G401.6 (cell line): ENCODE data around the gene PCSK4.
"Not testable (repeated sequence)": the region's sequence is repeated elsewhere in the genome, so short reads cannot be mapped to it uniquely, and the experiment has no call there.

Source experiments
- FAIRE-seq: peaks from 2 replicates; lab custom pipeline; 2012; peaks lifted over from hg19 to GRCh38; lab: Jason Lieb, UNC

The PCSK4 gene

DNA sequence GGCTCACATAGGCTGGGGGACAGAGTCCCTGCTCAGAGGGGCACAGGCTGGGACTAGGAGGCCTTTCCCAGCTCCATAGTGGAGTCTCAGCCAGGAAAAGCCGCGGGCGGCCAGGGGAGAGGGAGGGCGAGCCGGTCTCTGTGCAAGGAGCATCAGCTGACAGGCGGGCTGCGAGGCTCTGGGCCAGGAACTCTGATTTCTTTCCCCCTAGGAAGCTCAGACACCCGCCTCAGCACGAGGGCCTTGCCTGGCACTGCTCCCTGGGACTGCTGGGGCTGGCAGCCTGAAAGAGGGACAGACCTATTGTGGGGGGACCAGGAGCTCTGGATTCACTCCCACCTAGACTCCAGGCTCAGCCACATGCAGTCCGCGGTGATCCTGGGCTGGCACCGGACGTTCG, 31.5 kb upstream of the PCSK4 start:
- no peak for FAIRE-seq

DNA sequence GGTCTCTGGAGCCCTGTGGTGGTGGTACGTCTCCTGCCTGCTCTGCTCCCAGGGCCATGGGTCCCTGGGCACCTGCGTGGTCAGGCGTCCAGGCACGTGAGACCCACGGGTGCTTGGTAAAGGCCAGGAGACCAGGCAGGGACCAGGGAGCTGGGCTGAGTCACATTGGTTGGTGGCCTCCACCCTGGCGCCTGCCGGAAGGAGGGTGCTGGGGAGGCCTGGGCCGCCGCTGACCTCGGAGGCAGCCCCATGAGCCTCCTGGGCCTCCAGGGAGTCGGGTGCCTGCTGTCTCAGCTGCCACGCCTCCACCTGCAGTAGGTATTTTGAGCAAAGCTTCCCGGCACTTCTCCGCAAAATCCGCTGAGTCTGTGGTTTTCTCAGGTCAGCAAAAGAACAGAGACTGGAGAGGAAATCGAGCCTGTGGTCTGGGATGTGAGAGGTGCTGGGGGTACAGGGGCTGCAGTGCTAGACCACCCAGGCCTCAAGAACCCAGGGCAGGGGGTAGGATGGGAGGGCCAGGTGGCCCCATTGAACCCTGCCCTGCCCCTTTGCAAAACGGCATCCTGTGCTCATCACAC, 30.1 kb upstream of the PCSK4 start:
- no peak for FAIRE-seq

DNA sequence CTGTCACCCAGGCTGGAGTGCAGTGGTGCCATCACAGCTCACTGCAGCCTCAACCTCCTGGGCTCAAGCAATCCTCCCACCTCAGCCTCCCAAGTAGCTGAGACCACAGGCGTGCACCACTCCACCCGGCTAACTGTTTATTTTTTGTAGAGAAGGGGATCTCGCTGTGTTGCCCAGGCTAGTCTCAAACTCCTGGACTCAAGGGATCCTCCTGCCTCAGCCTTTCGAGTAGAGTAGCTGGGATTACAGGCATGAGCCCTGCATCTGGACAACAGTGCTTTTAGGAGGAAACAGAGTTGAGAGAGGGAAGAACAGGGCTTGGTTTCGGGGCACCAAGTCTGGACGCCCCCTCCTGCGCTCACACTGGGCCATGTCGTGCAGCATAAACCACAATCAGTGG, 29.7 kb upstream of the PCSK4 start:
- FAIRE-seq = not testable (repeated sequence)

DNA sequence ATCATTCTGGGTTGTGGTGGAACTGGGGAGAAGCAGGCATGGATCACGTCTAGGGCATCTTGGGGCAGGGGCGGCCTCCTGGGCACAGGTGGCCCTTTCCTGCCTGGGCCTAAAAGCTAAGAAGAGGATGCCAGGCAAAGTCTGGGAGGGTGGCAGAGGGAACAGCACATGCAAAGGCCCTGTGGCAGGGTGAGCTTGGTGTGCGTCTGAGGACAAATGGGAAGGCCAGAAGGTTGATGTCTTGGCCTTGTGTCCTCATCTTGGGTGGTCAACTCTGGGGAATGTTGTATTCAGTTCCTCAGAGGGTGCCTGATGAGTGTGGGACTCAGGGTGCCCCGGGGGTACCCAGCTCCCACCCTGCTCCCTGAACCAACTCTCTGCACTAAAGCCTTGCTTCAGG, 28.3 kb upstream of the PCSK4 start:
- no peak for FAIRE-seq

DNA sequence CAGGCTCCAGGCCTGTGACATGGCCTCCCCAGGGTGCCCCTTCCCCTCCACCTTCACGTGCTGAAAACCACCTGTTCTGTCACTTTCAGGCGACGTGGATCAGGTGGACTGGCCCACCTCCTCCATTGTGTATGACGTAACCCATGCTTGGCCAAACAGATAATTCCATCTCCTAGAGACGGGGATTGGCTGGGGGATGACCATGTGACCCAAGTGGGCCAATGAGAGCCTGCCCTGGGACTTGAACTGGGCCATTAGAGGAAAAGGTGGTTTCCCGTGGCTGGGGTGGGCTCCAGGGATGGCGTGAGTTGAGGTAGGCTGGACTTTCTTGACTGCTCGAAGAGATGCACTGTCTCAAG, 26.2 kb upstream of the PCSK4 start:
- FAIRE-seq = no peak

DNA sequence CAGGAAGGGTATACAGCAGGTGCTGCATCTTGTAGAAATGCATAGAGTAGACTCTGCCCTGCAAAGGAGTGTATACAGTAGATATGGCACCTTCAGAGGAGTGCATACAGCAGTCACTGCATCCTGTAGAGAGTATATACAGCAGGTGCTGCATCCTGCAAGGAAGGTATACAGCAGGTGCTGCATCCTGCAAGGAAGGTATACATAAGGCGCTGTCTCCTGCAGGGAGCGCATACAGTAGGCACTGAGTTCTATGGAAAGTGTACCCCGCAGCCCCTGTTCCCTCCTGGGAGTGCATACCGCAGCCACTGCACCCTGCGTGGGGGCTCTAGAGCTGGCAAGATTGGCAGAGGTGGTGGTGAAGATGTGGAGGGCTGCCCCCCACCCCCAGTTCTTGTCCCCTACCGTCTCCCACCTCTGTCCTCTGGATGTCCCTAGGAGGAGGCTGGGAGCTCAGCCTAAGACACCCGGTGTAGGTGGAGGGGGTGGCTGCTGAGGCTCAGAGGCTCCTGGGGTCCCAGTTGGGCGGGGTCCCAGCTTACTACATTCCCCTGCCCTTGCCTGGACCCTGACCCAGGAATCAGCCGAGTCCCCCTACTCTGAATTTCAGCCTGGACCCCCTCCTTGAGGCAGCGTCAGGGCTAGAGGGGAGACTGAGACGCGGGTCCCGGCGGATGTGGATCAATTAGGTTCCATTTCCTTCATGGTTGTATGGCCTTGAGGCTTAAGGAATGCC, 25.0 kb upstream of the PCSK4 start:
- FAIRE-seq = no peak

DNA sequence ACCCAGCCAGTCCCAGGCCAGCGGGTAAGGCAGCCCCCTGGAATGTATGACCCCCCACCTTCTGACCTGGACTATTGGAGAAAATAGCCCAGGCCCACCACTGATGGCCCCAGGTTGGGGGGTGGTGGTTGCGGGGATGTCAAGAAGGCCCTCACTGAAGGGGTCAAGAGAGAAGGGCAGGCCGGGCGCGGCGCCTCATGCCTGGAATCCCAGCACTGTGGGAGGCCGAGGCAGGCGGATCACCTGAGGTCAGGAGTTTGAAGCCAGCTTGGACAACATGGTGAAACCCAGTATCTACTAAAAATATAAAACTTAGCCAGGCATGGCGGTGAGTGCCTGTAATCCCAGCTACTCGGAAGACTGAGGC, 24.1 kb upstream of the PCSK4 start:
- FAIRE-seq = no peak

DNA sequence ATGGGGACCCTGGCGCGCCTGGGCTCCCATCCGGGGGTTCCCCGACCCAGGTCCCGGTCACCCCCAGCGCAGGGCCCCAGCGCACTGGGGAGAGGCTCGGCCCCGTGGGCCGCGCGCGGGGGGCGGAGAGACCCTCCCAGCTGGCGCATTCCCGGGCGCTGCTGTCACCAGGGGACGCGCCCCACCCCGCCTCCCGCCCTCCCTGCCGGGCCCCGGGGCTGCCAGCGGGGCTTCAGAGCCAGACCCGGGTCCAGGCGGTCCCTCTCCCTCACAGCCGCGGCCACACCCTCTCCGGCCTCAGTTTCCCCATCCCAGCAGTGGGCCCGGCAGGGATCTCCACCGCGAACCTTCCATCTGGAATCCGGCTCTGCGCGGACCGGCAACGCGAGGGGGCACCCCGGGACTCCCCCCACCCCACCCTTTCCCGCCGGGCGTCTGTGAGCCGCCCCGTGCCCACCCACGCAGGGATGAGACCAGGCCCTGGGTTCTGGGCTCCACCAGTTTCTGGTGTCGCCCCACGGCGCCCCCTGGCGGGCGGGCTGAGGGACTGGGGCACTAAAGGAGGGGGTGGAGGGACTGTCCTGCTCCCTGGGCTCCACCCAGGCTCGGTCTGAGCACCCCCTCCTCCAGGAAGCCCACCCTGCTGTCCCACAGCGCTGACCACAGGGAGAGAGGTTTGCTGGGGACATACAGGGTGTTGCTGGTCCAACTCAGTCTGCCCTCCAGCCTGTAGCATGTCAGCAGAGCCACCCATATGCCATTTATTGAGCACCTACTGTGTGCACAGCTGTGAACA, 23.5 kb upstream of the PCSK4 start:
- FAIRE-seq = no peak

DNA sequence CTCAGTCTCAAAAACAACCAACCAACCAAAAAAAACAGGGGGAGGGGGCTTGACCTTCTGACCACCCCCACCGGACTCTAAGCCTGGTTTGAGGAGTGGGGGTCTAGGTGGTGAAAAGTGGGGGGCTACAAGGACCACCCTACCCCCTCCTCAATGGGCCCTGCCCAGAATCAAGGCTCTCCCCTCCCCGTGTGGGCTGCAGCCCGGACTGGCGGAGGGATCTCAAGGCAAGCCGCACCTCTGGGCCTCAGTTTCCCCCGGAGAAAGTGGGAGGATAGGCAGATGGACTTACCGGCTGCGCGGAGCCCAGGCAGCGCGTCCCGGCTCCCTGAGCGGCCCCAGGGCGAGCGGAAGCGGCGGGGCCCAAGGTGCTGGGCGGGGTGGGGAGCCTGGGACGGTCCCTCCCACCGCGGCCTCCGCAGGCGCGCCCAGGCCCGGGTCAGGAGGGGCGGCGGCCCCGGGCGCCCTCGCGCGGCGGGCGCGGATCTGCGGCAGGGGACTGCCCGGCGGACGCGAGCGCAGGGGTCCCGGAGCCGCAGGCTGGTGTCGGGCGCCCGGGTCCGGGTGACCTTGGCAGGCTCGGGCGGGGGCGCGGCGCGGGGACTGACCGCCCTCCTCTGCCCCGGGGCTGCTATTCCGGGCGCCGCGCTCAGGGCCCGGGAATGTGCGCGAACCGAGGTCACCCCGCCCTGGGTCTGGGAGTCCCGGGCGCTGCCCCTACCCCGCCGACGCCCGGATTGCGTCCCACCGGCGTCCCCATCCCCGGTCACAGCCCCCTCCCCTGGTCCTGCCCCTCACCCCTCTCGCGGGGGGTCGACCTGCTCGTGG, 22.7 kb upstream of the PCSK4 start, which contains the start of gene ADAMTSL5:
ADAMTSL5 (minus strand) TSS at position 349 of the 828 bp plus-strand sequence. CDS start 2,076 bp downstream, outside the sequence.
- FAIRE-seq = no peak

DNA sequence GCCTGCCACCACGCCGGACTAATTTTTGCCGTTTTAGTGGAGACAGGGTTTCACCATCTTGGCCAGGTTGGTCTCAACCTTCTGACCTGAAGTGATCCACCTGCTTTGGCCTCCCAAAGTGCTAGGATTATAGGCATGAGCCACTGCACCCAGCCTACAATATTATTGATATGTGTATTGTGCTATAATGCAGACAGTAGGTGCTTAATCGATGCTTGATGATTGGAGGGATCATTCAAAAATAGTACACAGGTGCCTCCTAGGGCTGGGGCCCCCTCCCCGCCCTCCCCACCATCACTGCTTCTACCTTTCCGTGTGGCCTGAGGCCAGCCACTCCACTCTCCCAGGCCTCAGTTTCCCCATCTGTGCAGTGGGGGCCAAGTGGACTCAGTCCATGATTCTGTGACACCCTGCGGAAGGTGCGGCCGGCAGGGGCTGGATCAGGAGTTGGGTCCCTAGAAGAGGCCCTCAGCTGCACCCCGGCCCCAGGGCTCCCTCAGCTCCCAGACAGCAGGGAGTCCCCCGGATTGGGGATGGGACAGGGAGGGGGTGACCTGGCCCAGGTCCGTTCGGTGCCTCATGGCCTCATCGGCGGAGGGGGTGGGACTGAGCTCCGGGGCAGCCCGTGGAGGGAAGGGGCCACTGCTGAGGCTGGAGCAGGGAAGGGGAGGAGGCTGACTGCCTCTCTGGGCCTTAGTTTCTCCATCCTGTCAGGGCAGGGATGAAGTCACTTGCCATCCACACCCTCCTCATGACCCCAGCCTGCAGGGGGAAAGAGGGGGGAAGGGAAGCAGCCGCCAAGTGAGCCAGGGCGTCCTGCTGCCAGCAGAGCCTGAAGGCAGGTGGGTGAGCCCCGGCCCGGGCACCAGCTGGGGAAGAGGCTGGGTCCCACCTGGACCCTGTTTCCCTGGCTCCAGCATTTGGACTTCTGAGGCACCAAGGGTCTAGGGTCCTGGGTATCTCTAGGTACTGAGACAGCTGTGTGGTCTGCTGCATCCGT, 21.5 kb upstream of the PCSK4 start:
- no peak for FAIRE-seq

DNA sequence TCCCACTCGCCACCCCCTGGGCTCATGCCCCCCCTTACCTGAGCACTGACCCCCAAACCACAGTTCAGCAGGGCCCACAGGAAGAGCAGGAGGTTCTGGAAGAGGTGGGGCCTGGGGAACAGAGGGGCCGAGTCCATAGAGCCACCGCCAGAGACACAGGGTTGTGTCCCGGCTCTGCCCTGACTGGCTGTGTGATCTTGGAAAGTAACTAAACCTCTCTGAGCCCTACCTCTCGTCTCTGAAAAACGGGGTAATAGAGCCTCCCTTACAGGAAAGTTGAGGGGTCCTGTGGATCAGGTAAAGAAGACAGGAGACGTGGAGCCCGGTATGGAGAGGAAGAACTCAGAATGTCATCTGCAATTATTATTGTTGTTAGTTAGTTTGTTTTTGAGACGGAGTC, 20.7 kb upstream of the PCSK4 start:
- FAIRE-seq = no peak

DNA sequence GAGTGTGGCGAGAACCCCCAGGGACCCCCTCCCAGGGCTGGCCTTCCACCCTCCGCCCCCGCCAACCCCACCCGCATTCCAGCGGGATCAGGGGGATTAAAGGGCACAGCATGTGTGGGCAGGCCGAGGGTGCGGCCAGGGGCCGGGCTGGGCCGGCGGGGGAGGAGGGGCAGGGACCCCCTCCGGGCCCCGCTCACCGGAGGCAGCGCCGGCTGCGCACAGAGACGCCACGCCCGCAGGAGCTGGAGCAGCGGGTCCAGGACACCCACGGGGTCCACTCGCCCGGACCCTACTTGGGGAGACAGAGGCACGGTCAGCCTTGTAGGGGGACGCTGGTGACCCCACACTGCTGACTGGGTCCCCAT, 20.3 kb upstream of the PCSK4 start:
- FAIRE-seq = no peak

DNA sequence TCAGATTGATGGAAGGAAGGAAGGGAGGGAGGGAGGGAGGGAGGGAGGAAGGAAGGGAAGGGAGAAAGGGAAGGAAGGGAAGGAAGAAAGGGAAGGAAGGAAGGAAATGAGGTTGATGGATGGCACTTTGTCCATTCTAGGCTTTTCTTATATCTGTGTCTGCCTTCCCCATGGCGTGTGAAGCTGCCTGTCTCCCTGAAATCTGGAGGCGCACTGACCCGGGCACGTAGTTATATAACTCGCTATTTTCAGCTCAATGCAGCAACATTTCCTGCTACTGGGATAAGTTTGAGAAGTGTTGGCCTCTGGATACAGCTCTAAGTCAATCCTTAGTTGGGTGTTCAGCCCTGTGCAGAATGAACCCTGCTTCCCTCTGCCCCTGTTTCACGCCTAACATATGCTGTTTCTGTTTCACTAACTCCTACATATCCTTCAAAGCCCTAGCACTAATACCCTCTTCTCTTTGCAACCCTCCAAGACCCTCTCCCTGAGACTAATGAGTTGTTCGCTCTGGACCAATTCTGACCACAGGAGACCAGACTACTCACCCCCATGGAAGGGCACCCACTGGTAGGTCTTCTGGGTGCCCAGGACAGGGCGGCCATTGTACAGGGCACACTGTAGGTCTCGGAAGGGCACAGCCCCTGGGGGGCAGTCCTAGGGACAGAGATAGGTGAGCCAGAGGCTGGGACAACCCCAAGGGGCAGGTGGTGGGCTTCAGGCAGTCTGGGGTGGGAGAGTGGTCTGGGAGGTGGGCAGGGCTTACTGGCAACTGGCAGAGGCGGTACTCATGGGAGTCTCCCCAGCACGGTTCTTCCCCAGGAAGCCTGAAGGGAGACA, 19.7 kb upstream of the PCSK4 start:
- peak; percentile 19 for FAIRE-seq

DNA sequence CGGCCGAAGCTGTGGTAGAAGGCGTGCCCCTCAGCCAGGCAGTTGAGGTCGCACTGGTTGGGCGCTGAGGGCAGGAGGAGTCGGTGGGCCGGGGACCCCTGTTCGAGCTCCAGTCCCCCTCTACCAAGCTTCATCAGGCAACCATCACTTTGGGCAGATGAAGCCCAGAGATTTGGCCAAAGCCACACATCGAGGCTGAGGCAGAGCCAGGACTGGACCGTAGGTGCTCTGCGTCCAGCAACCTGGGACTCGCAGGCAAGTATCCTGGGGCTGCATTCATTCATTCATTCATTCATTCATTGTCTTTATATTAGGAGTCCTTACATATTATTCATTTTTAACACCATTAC, 18.3 kb upstream of the PCSK4 start:
- no peak for FAIRE-seq

DNA sequence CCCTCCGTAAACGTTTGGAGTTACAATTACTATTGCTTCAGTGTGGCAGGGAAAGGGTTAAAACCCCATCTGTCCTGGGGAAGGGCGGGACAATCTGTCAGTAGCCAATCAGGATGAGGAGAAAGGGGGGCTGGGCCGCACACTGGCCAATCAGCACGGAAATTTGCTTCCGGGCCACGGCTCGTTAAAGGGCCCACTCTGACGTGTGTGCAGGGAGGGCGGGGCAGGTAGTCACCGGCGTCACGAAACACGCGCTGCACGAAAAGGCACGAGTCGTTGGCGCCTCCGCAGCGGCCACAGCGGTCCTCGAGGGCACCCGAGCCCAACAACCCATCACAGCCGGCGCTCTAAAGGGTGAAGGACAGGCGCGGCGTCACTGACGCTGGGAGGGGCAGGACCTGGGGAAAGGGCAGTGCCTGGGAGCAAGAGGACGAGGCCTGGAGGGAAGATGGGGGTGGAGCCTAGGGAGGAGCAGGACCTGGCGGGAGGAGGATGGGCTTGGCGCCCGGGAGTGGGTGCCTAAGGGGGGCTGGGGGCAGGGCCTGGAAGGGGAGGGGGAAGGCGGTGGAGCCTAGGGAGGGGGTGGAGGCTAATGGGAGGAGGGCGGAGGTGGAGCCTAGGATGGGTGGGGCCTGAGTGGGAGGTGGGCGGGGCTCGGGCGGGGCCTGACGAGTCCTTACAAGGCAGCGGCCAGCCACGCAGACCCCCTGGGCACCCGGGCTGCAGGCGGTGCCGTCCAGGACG, 17.8 kb upstream of the PCSK4 start:
- FAIRE-seq = peak; percentile 96

DNA sequence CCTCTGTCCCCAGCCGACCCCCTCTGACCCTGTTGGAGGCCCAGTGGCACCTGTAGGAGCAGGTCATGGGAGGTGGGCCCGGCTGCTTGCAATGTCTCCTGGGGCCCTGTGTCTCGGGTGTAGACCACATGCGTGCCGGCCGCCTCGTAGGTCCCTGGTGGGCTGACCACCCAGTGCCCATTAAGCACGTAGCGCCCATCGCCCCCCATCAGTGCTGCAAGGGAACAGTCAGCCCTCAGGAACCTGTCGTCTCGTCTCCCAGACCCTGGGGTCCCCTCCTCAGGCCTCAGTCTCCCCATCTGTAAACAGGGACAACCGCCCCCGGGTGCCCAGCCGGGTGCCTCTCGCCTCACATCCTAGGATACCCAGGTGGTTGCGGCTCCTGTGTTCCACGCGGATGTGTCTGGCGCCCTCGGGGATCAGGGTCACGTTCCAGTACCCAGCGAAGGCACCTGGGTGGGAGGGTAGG, 17.1 kb upstream of the PCSK4 start:
- FAIRE-seq = no peak

DNA sequence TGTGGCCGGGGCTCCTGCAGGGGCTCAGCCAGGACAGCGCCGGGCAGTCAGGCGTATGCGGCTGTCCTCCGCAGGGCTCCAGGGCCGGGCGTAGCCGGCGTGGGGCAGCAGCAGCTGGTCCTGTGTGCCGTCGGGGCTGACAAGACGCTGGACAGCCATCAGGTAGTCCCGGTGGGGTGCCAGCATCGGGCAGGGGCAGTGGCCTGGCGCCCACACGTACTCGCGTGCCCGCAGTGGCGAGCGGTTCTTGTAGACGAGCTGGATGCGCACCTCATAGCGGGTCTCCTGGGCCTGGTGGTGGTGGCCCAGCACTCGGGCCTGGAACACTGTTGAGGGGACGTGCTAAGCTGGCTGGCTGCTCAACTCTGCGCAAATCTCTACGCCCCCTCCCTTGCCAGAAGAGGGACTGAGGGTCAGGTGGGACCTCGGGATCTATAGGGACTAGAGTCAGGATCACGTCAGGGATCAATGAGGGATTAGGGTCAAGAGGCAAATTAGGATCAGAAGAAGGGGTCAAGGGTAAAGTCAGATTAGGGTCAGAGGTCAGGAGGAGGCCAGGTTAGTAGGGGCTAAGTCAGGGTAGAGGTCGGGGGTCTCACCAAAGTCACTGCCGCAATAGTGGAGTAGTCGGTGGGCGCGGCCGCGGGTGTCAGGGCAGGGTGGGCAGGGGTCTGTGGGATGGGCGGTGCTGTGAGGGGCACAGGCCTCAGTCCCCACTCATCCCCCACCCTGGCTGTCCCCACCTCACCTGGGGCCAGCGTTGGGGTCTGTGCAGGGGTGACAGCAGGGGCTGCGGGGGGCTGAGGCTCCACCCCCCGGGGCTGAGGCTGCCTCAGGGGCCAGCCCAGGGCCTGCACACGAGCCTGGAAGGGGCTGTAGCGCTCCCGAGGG, 16.1 kb upstream of the PCSK4 start:
- no peak for FAIRE-seq

DNA sequence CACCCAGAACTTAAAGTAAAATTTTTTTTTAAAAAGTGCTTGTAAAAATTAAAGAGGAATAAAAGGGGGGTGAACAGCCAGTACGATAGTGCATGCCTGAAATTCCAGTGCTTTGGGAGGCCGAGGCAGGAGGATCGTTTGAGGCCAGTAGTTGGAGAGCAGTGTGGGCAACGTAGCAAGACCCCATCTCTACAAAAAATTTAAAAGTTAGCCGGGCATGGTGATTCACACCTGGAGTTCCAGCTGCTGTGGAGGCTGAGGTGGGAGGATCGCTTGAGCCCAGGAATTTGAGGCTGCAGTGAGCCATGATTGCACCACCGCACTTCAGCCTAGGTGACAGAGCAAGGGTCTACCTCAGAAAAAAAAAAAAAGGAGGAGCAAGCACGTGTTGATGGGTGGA, 14.9 kb upstream of the PCSK4 start:
- FAIRE-seq = no peak
